ENCODE data around the gene PTPN7. TPM values are rescaled to one million over a fixed set of nuclear protein-coding genes. Genes with fewer than 3 reads are reported as not detected.

PTPN7 gene
- total and polyA plus RNA-seq, 10 of the 15 experiments (the other 5 are each of a cell fraction or from before 2014, with no cell fraction given) = 7.9 to 117 (median 102) TPM

DNA sequence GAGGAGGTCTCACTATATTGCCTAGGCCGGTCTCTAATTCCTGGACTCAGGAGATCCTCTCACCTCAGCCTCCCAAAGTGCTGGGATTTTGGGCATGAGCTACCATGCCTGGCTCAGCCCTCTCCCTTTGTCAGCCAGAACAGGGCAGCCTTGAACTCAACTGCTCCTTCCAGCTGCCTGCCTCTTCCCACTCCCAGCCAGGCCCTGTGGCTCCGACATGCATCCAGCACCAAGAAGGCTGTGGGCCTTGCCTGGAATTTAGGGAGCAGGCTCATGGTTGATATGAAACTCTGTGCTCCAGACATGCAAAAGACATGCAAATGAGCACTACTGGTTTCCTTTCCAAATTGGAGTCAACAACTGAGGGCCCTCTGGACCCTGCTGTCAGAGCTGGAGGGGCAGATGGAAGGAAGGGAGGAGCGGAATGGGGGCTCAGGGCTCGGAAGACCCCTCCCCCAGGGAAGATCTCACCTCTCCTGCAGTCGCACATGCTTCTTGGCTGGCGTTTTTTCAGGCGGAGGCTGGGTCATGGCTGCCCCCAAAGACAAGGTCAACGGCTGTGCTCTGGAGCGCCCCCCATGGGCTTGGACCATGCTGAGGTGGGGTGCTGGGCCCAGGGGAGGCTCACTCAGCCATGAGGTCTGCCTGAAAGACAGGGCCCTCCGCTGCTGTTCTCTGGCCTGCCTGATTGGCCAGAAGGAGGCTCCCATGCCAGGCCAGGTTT, 1.4 kb downstream of the PTPN7 start (continued):
- TF ChIP-seq, protein P1, sequence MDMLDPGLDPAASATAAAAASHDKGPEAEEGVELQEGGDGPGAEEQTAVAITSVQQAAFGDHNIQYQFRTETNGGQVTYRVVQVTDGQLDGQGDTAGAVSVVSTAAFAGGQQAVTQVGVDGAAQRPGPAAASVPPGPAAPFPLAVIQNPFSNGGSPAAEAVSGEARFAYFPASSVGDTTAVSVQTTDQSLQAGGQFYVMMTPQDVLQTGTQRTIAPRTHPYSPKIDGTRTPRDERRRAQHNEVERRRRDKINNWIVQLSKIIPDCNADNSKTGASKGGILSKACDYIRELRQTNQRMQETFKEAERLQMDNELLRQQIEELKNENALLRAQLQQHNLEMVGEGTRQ (IDR thresholded peaks at IDR 0.05; ENCODE audit: borderline replicate concordance, low read depth, low read length) = no peak
- TF ChIP-seq BACH1 (IDR thresholded peaks at IDR 0.05; ENCODE audit: borderline replicate concordance) = no peak; the same call in 1 of the 2 replicates
- no peak; the same call in 1 of the 2 replicates for TF ChIP-seq POLR2A (IDR thresholded peaks at IDR 0.05; ENCODE audit: low read depth, low read length)
- TF ChIP-seq KLF5 (IDR thresholded peaks at IDR 0.05; ENCODE audit: partially characterized antibody) = no peak
- TF ChIP-seq NFXL1 (IDR thresholded peaks at IDR 0.05; ENCODE audit: borderline replicate concordance) = no peak
- TF ChIP-seq RCOR1 (conservative IDR thresholded peaks at IDR 0.05; ENCODE audit: low read depth, low read length) = no peak

DNA sequence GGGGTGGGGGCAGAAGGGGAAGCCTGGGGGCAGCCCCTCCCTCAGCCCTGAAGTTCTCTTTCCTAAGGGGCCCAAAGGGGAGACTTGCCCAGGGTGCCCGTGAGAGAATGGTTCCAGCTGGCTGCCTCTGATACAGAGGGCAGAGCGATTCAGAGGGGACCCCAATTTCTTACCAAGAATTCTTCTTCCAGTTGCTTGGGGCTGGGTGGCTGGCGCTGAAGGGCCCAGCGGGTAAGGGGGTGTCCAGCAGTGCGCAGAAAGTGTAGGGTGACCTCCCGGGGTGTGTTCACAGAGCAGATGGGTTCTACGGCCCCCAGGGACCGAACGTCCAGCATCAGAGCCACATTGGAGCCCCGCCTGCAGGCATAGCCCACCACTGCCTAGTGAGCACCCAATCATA, 2.5 kb downstream of the PTPN7 start:
- no peaks in the 10 kb centered on the region for H3K27me3 ChIP-seq (replicated peaks in 1 of 2; ENCODE audit: control insufficient read depth in 2 of 2, insufficient read depth in 2 of 2, low read length in 1 of 2)
- in situ Hi-C loops (cut with MboI) (no loop called here), intact Hi-C loops (cut with micrococcal nuclease; ENCODE audit: unreplicated experiment) (no loop called here)
- H3K4me2 ChIP-seq (ENCODE audit: control insufficient read depth, insufficient read depth) = peak overlapping the region; percentile 100
- ChIA-PET RAD21 (ENCODE audit: unreplicated experiment) (no interaction called here), CTCF (interaction anchor here (1.0 to 5.0 kb wide), 3 partner anchors 22 to 35 kb away, joined by 3 to 126 read pairs (median 26); partner anchors contain the start of gene LGR6), POLR2A (no interaction called here), SMC1A (ENCODE audit: uncharacterized antibody, unreplicated experiment) (no interaction called here)
- DNase-seq (ENCODE audit: low read depth, low spot score) = no peak
- peaks cover 35% of the 10 kb centered on the region for H3K79me2 ChIP-seq (ENCODE audit: control insufficient read depth, insufficient read depth, low read length)
- no peaks in the 10 kb centered on the region for H4K20me1 ChIP-seq (ENCODE audit: control insufficient read depth, insufficient read depth)
- H3K4me1 ChIP-seq (ENCODE audit: control insufficient read depth, insufficient read depth, low read length) = peaks cover 40% of the 10 kb centered on the region
- WGBS (ENCODE audit: insufficient coverage, insufficient replicate concordance, low lambda C conversion rate, missing lambda C conversion rate) = 86% methylated on average over 10 of the region's 10 CpGs
- no peak for FAIRE-seq
- ATAC-seq = no peak
- H3K36me3 ChIP-seq (ENCODE audit: control insufficient read depth in 2 of 2, insufficient read depth in 2 of 2, low read length in 1 of 2) = peaks cover 14 to 20% of the 10 kb centered on the region in 2 experiments; a peak in 3 of 4 replicates
- H3K27ac ChIP-seq (ENCODE audit: control insufficient read depth, insufficient read depth) = no peak overlapping the region
- H3K4me3 ChIP-seq = no peak overlapping the region
- H3K9ac ChIP-seq (ENCODE audit: control insufficient read depth, insufficient read depth, low read length) = no peak overlapping the region
- BruUV-seq (replicated peaks) = no TSS peak
- TF ChIP-seq, protein P2, sequence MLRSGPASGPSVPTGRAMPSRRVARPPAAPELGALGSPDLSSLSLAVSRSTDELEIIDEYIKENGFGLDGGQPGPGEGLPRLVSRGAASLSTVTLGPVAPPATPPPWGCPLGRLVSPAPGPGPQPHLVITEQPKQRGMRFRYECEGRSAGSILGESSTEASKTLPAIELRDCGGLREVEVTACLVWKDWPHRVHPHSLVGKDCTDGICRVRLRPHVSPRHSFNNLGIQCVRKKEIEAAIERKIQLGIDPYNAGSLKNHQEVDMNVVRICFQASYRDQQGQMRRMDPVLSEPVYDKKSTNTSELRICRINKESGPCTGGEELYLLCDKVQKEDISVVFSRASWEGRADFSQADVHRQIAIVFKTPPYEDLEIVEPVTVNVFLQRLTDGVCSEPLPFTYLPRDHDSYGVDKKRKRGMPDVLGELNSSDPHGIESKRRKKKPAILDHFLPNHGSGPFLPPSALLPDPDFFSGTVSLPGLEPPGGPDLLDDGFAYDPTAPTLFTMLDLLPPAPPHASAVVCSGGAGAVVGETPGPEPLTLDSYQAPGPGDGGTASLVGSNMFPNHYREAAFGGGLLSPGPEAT (IDR thresholded peaks at IDR 0.05; ENCODE audit: low read depth) = no peak
- TF ChIP-seq TCF3 (IDR thresholded peaks at IDR 0.05; ENCODE audit: borderline replicate concordance, insufficient read depth, low read depth, low read length) = no peak
- TF ChIP-seq KAT2A (conservative IDR thresholded peaks at IDR 0.05; ENCODE audit: control insufficient read depth, low read depth, low read length) = no peak
- TF ChIP-seq HCFC1 (IDR thresholded peaks at IDR 0.05; ENCODE audit: low read length) = no peak
- peak; percentile 50; the same call in 1 of the 2 replicates for TF ChIP-seq PAX5 (IDR thresholded peaks at IDR 0.05; ENCODE audit: borderline replicate concordance, low read depth, low read length)
- no peak for TF ChIP-seq IKZF2 (IDR thresholded peaks at IDR 0.05)
- no peak overlapping the region for H2AFZ ChIP-seq (ENCODE audit: control insufficient read depth, low read depth, low read length)
- H3K9me3 ChIP-seq (replicated peaks; ENCODE audit: control insufficient read depth, insufficient read depth, low read length) = no peaks in the 10 kb centered on the region
